Hindlimb muscle (tissue), 1 donor: Measurements from ENCODE around the gene ATP5F1E. TPM values are rescaled to one million over a fixed set of nuclear protein-coding genes. Genes with fewer than 3 reads are reported as not detected.
"Not testable (repeated sequence)": the region's sequence is repeated elsewhere in the genome, so short reads cannot be mapped to it uniquely, and the experiment has no call there.

ENCODE experiments used
- DNase-seq: peaks from one replicate; pipeline ENCODE4 v3.0.0-alpha.2; 2013
- polyA plus RNA-seq: library from polyadenylated mRNA; unstranded; fragments of 120-200 nt; gene quantifications from one replicate; pipeline ENCODE4 v1.2.1, GENCODE V29; 2013; ENCODE audit not compliant: insufficient read length

Gene ATP5F1E
- polyA plus RNA-seq, 1 donor, result 140 TPM

DNA sequence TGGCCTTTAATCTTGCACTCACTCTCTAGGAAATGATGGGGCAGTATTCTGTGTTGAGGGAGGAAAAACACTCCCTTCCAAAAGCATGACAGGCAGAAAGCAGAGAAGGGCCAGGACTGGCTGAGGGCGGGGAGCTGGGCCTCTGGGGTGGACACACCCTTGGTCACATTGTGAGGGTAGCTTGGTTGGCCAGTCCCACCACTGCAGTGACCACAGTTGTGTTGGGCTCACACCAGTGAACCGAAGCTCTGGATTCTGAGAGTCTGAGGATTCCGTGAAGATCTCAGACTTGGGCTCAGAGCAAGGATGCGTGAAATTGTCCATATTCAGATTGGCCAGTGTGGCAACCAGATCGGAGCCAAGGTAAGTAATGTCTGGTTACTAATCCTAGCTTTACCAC, 12.9 kb downstream of the ATP5F1E start, which contains the start of gene TUBB1:
TUBB1 (plus strand) TSS at position 213 of the 400 bp plus-strand sequence; CDS start at position 307, 94 bp downstream.
- no peak for DNase-seq

DNA sequence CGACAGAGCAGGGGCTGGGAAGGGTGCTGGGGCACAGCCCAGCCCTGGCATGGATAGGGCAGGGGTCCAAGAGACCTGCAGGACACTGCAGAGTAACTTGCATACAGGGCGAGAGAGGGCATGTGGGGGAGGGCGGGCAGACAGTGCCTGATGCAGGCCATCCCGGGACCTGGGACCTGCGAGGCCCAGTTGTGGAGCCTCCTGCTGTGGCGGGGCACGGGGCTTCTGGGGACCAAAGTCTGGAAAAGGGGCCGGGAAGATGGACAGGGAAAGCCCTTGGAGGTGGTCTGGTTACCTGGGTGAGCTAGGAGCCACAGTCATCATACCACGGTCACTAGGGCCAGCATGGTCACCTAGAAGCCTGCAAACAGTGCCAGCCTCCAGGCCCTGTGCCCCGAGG, 13.3 kb downstream of the ATP5F1E start:
- DNase-seq, result no peak

DNA sequence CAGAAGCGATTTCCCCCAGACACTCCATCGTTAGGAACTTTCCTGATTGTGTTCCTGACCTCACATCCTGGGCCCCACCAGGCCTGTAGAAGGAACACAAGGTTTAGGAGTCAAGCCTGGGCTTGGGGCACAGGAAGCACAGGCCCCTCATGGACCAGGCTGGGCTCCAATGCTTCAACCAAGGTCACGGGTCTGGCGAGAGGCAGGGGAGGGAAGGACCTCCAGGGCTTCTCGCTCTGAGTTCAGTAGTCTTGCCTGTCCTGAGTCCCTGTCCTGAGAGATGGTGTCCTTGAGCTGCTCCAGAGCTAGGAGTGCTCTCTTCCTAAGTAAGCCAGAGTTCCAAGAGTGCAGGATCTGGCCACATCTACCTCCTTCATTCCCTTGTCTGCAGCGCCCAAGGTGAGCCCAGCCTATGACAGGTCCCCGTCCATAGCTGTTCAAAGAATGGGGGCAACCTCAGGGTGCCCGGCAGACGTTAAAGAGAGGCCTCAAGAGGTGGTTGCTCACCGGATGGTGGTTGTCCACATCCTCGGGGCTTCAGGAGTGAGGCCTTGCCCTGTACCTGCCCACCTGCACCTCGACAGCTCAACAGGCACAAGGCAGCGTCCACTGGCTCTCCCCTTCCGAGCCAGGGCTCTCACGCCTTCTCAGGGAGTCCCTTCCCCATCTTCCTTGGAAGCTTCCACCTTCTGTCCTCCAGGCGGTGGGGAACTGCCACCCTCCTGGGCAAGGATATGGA, 14.5 kb downstream of the ATP5F1E start:
- DNase-seq, result no peak

DNA sequence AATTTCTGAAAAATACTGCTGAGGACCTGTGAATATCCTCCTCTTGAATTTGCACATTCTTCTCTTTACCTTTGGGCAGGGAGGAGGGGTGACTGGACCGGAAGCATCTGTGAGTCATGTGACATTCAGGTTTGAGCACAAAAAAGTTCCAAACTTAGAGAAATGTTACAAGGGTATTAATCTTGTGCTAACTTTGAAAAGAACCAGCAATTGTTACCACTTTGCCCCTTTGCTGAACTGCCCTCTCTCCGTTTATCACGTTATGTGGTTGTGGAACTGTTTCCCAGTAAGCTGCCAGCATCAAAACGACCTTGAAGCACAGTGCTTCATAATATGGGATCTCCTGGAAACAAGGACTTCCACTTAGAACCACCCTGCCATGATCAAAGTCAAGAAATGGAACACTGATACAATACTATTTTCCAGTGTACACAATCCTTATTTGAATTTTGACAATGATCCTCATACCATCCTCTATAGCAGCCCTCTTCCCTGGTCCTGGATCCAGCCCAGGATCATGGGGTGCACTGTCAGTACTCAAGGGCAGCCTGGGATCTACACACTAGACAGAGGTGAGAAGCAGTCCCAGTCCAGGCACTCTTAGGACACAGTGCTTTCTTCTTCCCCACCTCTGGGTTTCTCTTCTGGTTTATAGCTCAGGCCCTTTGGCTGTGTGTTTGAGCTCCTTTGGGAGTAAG, 15.2 kb downstream of the ATP5F1E start:
- no peak for DNase-seq

DNA sequence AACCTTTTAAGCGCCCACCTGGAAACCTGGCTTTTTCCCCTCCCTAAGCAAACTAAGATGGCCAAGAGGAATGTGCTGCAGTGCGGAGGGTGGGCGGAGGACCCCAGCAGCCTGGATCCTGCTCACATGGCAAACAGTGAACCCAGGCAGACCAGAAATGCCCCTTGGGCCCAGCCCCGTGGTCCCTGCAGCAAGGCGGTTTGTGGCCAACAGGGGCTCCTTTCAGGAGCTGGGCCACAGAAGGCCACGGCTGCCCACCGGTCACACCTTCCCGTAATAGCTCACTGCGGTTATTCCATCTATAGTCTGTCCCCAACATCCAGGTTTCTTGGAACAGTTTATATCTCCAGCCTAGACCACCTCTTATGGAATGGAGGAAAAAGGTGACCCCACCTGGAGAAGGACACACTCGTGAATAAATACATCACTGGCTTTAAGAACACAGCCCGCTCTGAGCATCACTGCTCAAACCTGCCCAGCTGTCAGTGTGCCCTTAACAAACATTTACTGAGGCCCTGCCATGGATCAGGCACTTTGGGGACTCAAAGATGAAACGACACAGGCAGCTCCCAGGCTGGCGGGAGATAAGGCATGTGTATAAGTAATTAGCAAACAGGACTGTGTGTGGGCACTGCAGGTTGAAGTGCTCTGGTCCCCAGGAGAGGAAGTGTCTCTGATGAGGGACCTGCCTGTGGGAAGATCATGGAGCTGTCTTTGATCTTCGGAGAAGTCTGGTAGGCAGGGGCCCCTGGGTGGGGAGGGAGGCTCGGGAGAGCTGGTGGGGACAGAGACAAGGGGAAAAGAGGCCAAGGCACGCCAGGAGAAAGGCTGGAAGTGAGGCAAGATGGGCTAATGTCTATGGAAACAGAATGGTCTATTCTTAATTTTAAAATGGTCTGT, 16.1 kb downstream of the ATP5F1E start:
- DNase-seq, result no peak

DNA sequence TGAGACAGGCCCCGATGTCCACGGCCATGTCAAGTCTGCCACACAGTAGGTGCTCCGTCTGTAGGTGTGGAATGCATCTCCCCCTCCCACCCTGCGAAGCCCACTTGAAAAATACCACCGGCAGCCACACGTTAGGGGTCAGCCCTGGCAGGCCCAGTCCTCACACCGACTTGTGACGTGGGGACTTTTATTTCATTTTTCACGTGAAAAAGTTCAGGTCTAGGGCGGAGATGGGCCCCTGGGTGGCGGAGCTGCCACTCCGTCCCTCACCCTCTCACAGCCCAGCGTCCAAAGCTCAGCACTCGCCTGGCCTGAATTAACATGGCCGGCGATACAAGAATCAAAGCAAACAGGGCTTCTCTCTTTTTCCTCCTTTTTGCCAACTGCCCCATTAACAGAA, 16.7 kb downstream of the ATP5F1E start:
- no peak for DNase-seq

DNA sequence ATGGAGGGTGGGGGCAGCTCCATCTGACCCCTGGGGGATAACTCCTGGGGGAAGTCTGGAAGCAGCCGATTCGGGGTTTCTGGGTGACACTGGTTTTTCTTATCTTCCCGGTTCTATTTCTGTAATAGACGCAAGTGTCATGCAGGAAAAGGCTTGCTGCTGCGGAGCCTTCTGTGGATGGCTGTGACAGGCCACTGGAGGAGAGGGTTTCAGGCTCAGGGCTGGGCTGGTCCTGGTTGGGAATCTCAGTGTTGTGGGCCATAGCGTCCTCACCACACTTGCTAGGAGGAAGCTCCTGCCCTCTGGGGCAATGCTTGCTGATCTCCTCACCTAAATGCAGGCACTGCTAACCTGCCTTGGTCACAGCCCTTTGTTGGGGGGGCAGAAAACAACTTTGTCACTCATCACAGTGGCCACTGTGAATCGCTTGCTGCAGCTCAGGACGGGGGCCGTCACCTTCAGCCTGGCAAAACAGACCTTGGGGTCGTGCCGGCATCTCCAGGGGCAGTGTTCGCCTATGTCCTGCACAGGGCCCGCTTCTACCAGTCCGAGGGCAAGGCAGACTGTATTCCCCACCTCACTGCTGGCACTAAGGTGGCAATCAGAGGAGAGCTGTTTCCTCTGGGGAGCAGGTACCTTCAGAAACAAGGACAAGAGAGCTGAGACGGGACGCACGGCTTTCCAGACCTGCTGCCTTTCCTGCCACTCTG, 17.3 kb downstream of the ATP5F1E start:
- no peak for DNase-seq

DNA sequence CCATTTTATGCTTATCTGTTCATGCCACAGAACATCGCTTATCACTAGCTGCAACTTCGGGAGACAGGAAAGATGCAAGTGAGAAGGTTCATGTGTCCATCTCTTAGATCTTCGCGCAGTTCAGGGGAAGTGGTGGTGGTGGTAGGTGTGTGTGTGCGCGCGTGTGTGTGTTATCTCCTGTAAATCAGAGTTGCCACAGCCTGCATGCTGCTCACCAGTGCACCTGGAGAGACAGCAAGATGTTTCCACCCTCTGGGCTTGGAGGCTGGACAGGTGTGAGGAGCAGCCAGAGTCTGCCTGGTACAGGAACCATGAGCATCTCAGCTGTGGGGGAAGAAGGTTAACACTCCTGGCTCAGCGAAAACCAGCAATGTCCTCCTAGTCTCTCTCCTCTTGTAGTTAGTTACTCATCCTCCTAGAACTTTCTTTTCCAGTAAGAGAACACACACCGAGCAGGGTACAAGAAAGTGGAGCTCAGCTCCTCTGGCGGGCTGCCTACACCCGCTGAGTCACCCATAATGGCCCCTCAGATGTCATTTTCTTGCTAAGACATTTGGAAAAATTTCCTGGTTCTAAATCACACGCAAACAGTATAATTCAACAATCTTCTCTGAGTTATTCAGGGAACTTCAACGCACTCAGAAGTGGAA, 18.1 kb downstream of the ATP5F1E start:
- DNase-seq, result no peak

DNA sequence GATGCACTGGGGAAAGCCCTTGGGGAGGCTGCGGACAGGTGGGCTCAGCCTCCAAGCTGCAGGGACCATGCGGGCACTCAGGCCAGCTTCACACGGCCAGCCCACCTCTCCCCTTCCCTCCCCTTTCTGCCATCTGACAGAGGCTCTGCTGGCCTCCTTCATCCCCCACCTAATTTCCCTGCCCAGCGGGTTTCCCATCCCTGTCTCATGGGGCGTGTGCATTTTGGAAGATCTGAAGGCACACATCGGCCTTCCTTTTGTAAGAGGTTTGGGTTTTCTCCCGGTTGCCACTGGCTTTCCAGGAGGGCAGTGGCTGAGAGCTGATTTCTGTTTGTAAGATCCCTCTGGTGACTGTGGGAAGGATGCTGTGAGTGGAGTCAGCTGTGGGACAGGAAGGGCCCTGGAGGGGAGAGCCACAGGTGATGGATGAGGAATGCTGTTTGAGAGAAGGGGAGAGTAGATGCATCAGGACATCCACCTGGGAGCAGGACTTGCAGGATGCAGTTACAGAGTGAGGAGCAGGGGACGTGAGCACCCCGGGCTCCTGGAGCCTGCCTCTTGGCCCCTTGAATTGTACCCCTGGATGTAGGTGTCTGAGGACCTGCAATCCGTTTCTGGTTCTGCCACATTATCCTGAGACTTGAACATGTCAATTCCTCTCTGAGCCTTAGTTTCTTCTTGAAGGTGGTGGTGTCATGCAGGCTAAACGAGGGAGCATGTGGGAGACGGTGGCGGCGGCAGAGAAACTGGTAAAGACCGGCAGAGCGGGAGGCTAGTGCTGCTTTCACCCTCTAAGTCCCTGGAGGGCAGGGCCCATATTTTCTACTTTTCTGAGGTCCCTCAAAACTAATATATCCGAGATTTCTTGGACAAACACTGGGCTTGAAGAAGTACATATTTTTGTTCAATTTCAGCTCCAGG, 18.8 kb downstream of the ATP5F1E start:
- DNase-seq, result no peak

DNA sequence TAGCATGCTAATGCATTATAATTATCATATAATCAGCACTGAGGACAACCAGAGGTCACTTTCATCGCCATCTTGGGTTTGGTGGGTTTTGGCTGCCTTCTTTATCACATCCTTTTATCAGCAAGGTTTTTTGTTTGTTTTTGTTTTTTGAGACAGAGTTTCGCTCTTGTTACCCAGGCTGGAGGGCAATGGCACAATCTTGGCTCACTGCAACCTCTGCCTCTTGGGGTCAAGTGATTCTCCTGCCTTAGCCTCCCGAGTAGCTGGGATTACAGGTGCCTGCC, 20.3 kb downstream of the ATP5F1E start:
- DNase-seq, result not testable (repeated sequence)

DNA sequence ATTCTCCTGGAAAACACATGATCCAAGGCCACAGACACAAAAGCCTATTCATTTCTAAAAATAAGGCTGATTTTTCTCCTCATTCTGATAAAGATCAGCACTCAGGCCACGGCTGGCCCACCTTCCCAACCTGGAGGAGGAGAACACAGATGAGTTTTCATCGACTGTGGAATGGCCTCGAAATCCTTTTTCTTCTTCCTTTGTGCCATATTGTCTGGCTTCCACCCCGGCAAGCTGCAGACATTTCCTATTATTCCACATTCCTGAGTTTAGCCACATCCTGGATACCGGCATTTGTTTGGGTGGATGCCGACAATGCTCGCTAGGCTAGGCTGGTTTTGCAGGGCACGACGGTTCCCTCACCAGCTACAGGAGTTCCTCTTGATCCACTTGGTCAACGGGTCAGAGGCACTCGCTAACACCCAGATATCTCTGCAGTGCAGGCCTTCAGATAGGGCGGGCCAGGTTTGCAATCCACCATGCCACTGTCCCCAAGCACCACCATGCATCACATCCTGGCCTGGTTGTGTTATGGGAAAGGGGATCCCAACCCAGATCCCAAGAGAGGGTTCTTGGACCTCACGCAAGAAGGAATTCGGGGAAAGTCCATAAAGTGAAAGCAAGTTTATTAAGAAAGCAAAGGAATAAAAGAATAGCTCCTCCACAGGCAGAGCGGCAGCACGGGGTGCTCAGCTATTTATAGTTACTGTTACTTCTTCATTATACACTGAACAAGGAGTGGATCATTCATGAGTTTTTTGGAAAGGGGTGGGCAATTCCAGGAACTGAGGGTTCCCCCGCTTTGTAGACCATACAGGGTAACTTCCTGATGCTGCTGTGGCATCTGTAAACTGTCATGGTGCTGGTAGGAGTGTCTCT, 20.9 kb downstream of the ATP5F1E start:
- no peak for DNase-seq

DNA sequence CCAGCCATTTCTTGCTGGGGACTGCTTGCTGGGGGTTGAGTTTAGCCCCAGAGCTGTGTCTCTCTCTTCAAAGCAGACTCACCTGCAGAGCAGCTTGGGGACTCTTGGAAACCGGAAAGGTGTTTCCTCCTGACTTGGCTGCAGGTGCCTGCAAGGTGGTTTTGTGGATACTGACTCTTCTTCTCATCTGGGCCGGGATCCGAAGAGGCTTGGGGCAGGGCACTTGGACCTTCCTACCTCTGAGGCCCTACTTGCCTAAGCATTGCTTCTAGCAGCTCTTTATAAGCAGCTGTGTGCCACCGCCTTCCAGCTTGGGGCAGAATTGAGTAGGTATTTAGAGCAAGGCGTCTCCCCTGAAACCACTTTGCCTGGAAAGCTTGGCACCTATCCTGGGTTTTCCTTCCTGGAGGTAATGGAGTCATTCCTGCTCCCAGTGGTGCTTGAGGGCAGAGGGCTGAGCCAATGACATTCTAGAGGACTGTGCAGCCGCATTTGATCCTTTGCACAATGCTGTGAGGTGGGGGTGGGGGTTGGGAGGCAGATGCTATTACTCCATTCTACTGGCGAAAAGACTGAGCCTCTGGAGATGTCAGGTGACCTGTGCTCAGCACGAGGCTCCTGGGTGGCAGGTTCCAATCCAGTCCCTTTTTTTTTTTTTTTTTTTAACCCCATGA, 21.7 kb downstream of the ATP5F1E start:
- DNase-seq, result no peak

DNA sequence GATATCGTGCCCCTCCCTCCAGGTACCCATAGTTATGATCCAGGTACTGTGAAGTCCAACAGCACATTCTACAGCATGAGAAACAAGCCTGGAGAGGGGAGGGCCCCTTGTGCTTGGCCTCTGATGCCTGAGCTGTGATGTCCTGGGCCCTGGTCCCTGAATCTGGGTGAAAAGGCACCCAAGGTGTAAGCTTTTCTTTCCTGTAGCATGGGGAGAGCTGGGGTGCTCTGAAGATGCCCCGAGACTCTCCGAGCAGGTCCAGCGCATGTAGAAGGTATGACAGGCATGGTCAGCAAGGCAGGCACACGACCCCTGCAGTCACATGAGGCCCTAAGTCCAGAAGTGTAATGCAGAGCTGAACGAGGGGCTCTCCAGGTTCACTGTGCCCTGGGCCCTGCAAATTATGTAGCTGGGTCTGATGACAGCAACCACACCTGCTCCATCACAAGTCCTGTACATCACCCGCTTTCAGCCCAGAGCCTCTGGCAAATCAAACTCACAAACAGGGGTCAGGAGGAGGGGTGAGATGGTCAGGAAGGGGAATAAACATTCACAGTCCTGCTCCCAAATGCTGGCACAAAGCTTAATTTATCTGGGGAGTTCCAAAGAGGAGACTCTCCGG, 23.3 kb downstream of the ATP5F1E start:
- DNase-seq, result no peak

DNA sequence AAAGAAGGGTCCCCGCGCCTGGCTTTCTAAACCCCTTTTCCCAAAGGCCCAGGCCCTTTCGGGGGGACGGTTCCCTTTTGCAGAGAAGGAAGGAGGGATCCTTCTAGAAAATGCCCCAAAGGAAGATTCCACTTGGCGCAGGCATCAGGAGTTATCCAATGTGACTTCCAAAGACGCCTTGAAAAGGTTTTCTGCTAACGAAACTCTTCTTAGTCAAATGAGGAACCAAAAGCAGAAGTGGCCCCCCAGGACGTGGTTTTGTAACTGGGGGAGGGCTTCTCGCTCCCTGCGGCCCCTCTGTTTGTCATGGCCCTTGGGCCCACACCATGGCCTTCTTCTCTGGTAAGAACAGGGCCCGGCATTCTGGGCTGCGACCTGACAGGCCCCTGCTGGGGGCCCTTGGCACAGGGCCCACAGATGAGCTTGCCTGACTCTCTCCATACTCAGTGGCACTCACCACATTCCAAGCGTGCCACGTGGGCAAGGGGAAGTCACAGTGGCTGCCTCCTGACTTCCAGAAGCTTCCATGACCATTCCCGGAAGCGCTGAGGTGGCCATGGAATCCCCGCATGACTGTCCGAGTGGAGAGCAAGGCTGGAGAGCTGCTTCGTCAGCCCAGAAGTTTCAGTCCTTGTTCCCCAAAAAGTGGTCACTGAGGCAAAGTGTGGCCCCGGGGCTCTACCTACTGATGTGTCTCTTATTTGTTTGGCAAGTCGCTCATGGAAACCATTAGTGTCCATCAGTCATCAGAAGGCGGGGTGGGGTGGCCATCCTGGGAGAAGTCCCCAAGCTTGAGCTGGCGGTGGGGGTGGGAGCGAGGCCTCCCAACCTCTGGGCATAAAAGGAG, 24.2 kb downstream of the ATP5F1E start:
- DNase-seq, result peak; percentile 36

DNA sequence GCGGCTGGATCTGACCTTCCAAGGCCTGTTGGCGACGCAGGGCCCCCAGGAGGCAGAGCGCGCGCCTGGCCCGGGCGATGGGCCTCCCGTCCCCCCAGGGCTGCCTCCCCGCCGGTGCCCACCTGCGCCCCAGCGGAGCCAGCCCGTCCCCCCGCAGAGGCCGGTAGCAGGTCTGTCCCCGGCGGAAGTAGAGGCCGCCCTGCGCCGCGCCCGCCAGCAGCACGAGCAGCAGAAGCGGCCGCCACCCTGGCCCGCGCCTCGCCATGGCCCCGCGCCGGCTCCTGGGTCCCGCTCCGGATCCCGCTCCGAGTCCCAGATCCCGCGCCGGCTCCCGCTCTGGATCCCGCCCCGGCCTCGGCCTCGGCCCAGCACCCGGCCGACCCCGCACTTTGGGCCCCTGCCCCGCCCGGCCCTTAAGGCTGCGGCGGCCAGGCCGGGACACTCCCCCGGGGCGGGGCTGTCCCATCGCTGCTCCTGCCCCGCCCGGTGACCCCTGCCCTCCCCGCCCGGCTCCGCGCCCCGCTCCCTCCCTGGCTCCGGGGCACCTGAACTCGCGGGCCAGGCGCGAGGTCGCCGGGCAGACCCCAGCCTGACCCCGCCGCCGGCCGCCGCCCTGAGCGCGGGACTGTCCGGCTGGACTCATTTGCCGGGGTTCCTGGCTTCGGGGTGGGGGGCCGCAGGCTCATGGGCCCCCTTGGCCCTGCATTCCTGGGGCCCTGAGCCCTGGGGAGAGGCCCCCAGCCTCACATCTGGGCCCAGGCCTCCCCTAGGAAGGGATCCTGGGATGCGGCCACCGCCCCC, 25.1 kb downstream of the ATP5F1E start, which contains the start of gene CTSZ:
CTSZ (minus strand) TSS at position 391 of the 801 bp plus-strand sequence; CDS start at position 265, 126 bp downstream.
- DNase-seq, result peak; percentile 70

DNA sequence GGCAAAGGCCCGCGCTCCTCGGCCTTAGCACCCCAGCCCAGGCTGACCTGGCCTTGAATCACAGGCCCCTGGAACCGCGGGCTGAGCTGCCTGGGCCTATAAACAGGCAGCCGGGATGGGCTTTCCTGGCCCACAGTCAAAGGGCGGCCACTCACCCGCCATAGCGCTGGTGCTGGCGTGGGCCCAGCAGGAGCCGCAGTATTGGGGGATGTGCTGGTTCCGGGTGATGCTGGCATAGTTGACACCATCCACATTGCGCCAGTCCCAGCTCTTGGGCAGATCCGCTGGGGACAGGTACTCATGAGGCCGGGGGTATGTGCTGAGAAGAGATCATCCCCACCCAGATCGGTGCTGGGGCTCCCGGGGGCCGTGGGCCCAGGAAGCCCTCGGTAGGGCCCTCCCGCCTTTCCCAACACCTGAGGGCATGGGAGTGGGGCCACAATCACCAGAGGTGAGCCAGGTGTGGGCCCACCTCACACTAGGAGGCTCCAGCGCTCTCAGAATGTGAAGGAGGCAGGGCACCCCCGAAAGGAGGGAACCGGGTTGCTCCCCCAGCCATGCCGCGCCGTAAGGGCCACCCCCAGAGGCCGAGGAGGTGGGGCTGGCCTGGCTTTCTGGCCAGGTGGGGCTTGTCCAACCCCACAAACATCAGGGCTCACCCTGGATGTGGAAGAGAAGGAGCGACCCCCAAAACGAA, 25.8 kb downstream of the ATP5F1E start:
- no peak for DNase-seq
